ENCODE measurements around the gene ASB16.

DNA sequence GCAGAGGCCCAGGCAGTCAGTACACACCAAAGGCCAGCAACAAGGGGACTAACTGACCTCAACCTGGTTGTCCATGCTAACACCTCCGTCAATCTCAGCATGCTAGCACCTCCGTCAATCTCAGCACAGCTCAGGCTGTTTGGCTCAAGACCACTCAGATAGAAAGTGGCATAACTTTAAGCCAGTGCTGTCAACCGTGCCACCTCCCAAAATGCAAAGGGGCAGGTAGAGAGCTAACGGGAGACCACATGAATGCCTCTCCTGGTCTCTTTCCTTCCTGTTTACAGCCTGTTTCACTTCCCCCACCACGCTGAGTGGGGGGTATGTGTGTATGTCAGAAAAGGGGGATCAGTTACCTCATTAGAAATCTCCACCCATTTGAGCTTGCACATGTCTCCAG, 45.7 kb downstream of the ASB16 start:
- TF ChIP-seq, protein P1, sequence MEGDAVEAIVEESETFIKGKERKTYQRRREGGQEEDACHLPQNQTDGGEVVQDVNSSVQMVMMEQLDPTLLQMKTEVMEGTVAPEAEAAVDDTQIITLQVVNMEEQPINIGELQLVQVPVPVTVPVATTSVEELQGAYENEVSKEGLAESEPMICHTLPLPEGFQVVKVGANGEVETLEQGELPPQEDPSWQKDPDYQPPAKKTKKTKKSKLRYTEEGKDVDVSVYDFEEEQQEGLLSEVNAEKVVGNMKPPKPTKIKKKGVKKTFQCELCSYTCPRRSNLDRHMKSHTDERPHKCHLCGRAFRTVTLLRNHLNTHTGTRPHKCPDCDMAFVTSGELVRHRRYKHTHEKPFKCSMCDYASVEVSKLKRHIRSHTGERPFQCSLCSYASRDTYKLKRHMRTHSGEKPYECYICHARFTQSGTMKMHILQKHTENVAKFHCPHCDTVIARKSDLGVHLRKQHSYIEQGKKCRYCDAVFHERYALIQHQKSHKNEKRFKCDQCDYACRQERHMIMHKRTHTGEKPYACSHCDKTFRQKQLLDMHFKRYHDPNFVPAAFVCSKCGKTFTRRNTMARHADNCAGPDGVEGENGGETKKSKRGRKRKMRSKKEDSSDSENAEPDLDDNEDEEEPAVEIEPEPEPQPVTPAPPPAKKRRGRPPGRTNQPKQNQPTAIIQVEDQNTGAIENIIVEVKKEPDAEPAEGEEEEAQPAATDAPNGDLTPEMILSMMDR (IDR thresholded peaks at IDR 0.05) = no peak
- no peak for TF ChIP-seq EZH2 (IDR thresholded peaks at IDR 0.05)

Data from neural progenitor cell (in vitro differentiated cells).